HepG2 (cell line): ENCODE results near the gene RMDN2. TPM values are rescaled to one million over a fixed set of nuclear protein-coding genes. Genes with fewer than 3 reads are reported as not detected.
A peak's percentile ranks its signal among the peaks of the same experiment; 100 is the strongest.

ENCODE experiments used
- CCDC6 ChIP-seq: sonication (generic); formaldehyde crosslinking; IDR thresholded peaks from 2 replicates; pipeline ENCODE4 v1.8.1; 2022; ENCODE audit warnings: mild to moderate bottlenecking, missing genetic modification reagents, moderate library complexity
- CREB1 ChIP-seq, 2 experiments: fragments of 450-650 bp in 1 of 2; IDR thresholded peaks; 2 replicates each; pipeline ENCODE4 v1.6.1; 2016 to 2017; ENCODE audit warnings: control low read depth in 1 of 2, mild to moderate bottlenecking in 1 of 2, missing compliant biosample characterization in 1 of 2, missing genetic modification characterization in 1 of 2
- HMG20A ChIP-seq: IDR thresholded peaks from 2 replicates; pipeline ENCODE4 v1.6.1; 2016; ENCODE audit warnings: borderline replicate concordance
- ISL2 ChIP-seq: sonication (generic); formaldehyde crosslinking; IDR thresholded peaks from 2 replicates; pipeline ENCODE4 v1.5.0; 2020; ENCODE audit warnings: missing genetic modification reagents
- PHF21A ChIP-seq: sonication (generic); formaldehyde crosslinking; IDR thresholded peaks from 2 replicates; pipeline ENCODE4 v1.5.0; 2020; ENCODE audit warnings: mild to moderate bottlenecking, missing genetic modification reagents
- POLR2G ChIP-seq: fragments of 200-400 bp; formaldehyde crosslinking; IDR thresholded peaks from 2 replicates; pipeline ENCODE4 v1.6.1; 2018; ENCODE audit warnings: mild to moderate bottlenecking, low read depth, low read length, moderate library complexity
- RAD21 ChIP-seq: fragments of 450-650 bp; formaldehyde crosslinking; IDR thresholded peaks from 2 replicates; pipeline ENCODE4 v1.5.0; 2020; ENCODE audit warnings: mild to moderate bottlenecking
- SALL1 ChIP-seq: sonication (generic); formaldehyde crosslinking; IDR thresholded peaks from 2 replicates; pipeline ENCODE4 v1.8.0; 2022; ENCODE audit warnings: mild to moderate bottlenecking, missing genetic modification reagents
- SALL2 ChIP-seq: sonication (generic); formaldehyde crosslinking; IDR thresholded peaks from 2 replicates; pipeline ENCODE4 v1.8.1; 2023; ENCODE audit warnings: mild to moderate bottlenecking, missing genetic modification reagents, inconsistent platforms
- SOX6 ChIP-seq, 2 experiments: fragments of 450-650 bp in 1 of 2; sonication (generic) in 1 of 2; formaldehyde crosslinking in 1 of 2; IDR thresholded peaks; 2 replicates each; pipeline versions ENCODE4 v1.4.0 to v1.6.1; 2017 to 2020; ENCODE audit warnings: antibody characterized with exemption in 1 of 2, mild to moderate bottlenecking in 1 of 2, missing genetic modification reagents in 1 of 2
- TBP ChIP-seq: sonication (generic); formaldehyde crosslinking; IDR thresholded peaks from 2 replicates; pipeline ENCODE4 v1.5.0; 2020; ENCODE audit warnings: missing genetic modification reagents
- ZBTB42 ChIP-seq: sonication (generic); formaldehyde crosslinking; IDR thresholded peaks from 2 replicates; pipeline ENCODE4 v1.5.0; 2020; ENCODE audit warnings: mild to moderate bottlenecking, missing genetic modification reagents
- ZNF264 ChIP-seq: sonication (generic); formaldehyde crosslinking; IDR thresholded peaks from 2 replicates; pipeline ENCODE4 v1.4.0; 2020; ENCODE audit warnings: missing genetic modification reagents
- ZNF343 ChIP-seq: sonication (generic); formaldehyde crosslinking; IDR thresholded peaks from 2 replicates; pipeline ENCODE4 v1.4.0; 2020; ENCODE audit warnings: mild to moderate bottlenecking, missing genetic modification reagents
- ZNF460 ChIP-seq: sonication (generic); formaldehyde crosslinking; IDR thresholded peaks from 2 replicates; pipeline ENCODE4 v1.5.1; 2020; ENCODE audit warnings: missing genetic modification reagents, mild to moderate bottlenecking, borderline replicate concordance
- ZNF546 ChIP-seq: sonication (generic); formaldehyde crosslinking; conservative IDR thresholded peaks from 2 replicates; pipeline ENCODE4 v1.8.1; 2023; ENCODE audit warnings: mild to moderate bottlenecking, missing genetic modification reagents
- ZNF598 ChIP-seq: sonication (generic); formaldehyde crosslinking; IDR thresholded peaks from 2 replicates; pipeline ENCODE4 v1.5.1; 2020; ENCODE audit warnings: mild to moderate bottlenecking, missing genetic modification reagents, borderline replicate concordance
- ZNF652 ChIP-seq: IDR thresholded peaks from 2 replicates; pipeline ENCODE4 v1.6.1; 2016; ENCODE audit warnings: low read depth, borderline replicate concordance
- ZNF800 ChIP-seq: sonication (generic); formaldehyde crosslinking; IDR thresholded peaks from 2 replicates; pipeline ENCODE4 v1.4.0; 2020; ENCODE audit warnings: missing genetic modification reagents
- polyA plus RNA-seq, 8 experiments: library from polyadenylated mRNA; depleted of rRNA in 3 of 8; stranded (reverse) in 7 of 8; unstranded in 1 of 8; fragments of >200 nt; fragmentation: Illumina TruSeq in 4 of 8; extraction: Trizol in 4 of 8; gene quantifications; 2 replicates each; pipeline versions ENCODE4 v1.2.1 to v1.2.3, GENCODE V29; 2011 to 2016; ENCODE audit warnings: low read depth in 4 of 8, missing spikeins in 1 of 8, mixed read lengths in 1 of 8; ENCODE audit not compliant: insufficient read depth in 1 of 8
- total RNA-seq, 5 experiments: library from RNA; depleted of rRNA; stranded (reverse); fragments of >200 nt; fragmentation: Illumina TruSeq; extraction: Trizol; gene quantifications; 2 replicates each; pipeline ENCODE4 v1.2.3, GENCODE V29; 2016; ENCODE audit warnings: low read depth in 1 of 5
- TF ChIP-seq, protein P1 (sequence below): sonication (generic); formaldehyde crosslinking; IDR thresholded peaks from 2 replicates; pipeline ENCODE4 v1.8.1; 2022; ENCODE audit warnings: low read depth, mild to moderate bottlenecking, missing genetic modification reagents
- TF ChIP-seq, protein P2 (sequence below): sonication (generic); formaldehyde crosslinking; IDR thresholded peaks from 2 replicates; pipeline ENCODE4 v1.4.0; 2020; ENCODE audit warnings: mild to moderate bottlenecking, missing genetic modification reagents
- TF ChIP-seq, protein P3 (sequence below), 2 experiments: fragments of 450-650 bp in 1 of 2; sonication (generic) in 1 of 2; formaldehyde crosslinking; IDR thresholded peaks; 2 replicates each; pipeline versions ENCODE4 v1.5.0 to v1.8.0; 2020 to 2022; ENCODE audit warnings: mild to moderate bottlenecking in 1 of 2, missing genetic modification reagents in 1 of 2

RMDN2 gene
- total and polyA plus RNA-seq, 2 of the 13 experiments (the other 11 are each of a cell fraction or from before 2014, with no cell fraction given), result 2.3 to 8.9 TPM

DNA sequence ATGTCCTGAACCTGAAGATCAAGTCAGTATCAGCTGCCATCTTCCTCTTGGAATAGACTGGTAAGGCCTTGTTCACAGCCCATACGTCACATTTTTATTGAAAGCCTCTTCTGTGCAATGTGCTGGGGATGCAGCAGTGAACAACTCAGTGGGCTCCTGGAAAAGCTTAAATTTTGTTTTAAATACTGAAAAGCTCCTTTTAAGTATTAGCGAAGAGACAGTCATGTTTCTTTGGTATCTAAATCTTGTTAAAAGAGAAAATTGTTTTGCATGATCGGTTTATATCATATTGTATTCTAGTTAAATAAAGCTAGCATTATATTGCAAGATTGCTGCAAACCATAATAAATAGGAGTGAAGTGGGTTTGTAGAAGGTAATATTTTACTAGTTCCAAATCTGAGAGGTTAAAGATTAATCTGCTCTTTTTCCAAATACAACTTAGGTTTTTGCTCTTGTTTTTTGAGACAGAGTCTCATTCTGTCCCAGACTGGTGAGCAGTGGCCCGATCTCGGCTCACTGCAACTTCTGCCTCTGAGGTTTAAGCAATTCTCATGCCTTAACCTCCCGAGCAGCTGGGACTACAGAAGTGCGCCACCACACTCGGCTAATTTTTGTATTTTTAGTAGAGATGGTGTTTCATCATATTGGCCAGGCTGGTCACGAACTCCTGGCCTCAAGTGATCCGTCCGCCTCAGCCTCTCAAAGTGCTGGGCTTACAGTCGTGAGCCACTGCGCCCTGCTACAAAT lies 1.6 kb upstream of the RMDN2 start (continued):
- TF ChIP-seq, protein P1, sequence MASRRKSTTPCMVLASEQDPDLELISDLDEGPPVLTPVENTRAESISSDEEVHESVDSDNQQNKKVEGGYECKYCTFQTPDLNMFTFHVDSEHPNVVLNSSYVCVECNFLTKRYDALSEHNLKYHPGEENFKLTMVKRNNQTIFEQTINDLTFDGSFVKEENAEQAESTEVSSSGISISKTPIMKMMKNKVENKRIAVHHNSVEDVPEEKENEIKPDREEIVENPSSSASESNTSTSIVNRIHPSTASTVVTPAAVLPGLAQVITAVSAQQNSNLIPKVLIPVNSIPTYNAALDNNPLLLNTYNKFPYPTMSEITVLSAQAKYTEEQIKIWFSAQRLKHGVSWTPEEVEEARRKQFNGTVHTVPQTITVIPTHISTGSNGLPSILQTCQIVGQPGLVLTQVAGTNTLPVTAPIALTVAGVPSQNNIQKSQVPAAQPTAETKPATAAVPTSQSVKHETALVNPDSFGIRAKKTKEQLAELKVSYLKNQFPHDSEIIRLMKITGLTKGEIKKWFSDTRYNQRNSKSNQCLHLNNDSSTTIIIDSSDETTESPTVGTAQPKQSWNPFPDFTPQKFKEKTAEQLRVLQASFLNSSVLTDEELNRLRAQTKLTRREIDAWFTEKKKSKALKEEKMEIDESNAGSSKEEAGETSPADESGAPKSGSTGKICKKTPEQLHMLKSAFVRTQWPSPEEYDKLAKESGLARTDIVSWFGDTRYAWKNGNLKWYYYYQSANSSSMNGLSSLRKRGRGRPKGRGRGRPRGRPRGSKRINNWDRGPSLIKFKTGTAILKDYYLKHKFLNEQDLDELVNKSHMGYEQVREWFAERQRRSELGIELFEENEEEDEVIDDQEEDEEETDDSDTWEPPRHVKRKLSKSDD (CRISPR knock-in tag), result 0 out of 2 replicates have a peak, but pooled peaks have one; percentile 37
- peak; percentile 66; the same call in 1 of the 2 replicates for TF ChIP-seq ZNF343 (CRISPR knock-in tag)
- no peak for TF ChIP-seq CCDC6 (CRISPR knock-in tag)
- TF ChIP-seq RAD21 (CRISPR knock-in tag), result 0 out of 2 replicates have a peak, but pooled peaks have one; percentile 7
- 0 out of 2 replicates have a peak, but pooled peaks have one; percentile 5 for TF ChIP-seq ZNF546
- no peak for TF ChIP-seq TBP (CRISPR knock-in tag)
- peak; percentile 52; the same call in 1 of the 2 replicates for TF ChIP-seq ZNF460 (CRISPR knock-in tag)
- peak; percentile 59 for TF ChIP-seq PHF21A
- peak; percentile 80 for TF ChIP-seq POLR2G
- 0 out of 2 replicates have a peak, but pooled peaks have one; percentile 8 for TF ChIP-seq HMG20A
- no peak for TF ChIP-seq SOX6 (IDR thresholded peaks at IDR 0.05)
- TF ChIP-seq SOX6 (CRISPR knock-in tag; IDR thresholded peaks at IDR 0.05), result peak; percentile 25; the same call in 1 of the 2 replicates
- no peak for TF ChIP-seq ZNF598 (CRISPR knock-in tag)
- 0 out of 2 replicates have a peak, but pooled peaks have one; percentile 28 for TF ChIP-seq ISL2 (CRISPR knock-in tag)
- TF ChIP-seq ZNF652 (CRISPR knock-in tag), result 0 out of 2 replicates have a peak, but pooled peaks have one; percentile 7
- no peak for TF ChIP-seq ZBTB42 (CRISPR knock-in tag)
- TF ChIP-seq CREB1 (IDR thresholded peaks at IDR 0.05), result no peak
- TF ChIP-seq CREB1 (CRISPR knock-in tag; IDR thresholded peaks at IDR 0.05), result peak; percentile 20; the same call in 1 of the 2 replicates
- TF ChIP-seq ZNF800 (CRISPR knock-in tag), result 0 out of 2 replicates have a peak, but pooled peaks have one; percentile 27
- TF ChIP-seq ZNF264 (CRISPR knock-in tag), result peak; percentile 37; the same call in 1 of the 2 replicates
- TF ChIP-seq, protein P2, sequence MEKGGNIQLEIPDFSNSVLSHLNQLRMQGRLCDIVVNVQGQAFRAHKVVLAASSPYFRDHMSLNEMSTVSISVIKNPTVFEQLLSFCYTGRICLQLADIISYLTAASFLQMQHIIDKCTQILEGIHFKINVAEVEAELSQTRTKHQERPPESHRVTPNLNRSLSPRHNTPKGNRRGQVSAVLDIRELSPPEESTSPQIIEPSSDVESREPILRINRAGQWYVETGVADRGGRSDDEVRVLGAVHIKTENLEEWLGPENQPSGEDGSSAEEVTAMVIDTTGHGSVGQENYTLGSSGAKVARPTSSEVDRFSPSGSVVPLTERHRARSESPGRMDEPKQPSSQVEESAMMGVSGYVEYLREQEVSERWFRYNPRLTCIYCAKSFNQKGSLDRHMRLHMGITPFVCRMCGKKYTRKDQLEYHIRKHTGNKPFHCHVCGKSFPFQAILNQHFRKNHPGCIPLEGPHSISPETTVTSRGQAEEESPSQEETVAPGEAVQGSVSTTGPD (CRISPR knock-in tag), result no peak
- TF ChIP-seq, protein P3, sequence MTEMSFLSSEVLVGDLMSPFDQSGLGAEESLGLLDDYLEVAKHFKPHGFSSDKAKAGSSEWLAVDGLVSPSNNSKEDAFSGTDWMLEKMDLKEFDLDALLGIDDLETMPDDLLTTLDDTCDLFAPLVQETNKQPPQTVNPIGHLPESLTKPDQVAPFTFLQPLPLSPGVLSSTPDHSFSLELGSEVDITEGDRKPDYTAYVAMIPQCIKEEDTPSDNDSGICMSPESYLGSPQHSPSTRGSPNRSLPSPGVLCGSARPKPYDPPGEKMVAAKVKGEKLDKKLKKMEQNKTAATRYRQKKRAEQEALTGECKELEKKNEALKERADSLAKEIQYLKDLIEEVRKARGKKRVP (CRISPR knock-in tag; IDR thresholded peaks at IDR 0.05), result peak in 1 of 2 experiments; percentile 67; a peak in 1 of 4 replicates
- peak; percentile 45 for TF ChIP-seq SALL1 (CRISPR knock-in tag)
- TF ChIP-seq SALL2 (CRISPR knock-in tag), result 0 out of 2 replicates have a peak, but pooled peaks have one; percentile 24
